NCI-H146 treated with DMSO at 0.1 percent for 48 hours (cell line): ENCODE results near the gene ZNF142.

Experiments used
- DNase-seq: peaks from one replicate; lab custom pipeline; 2025; ENCODE audit not compliant: unreplicated experiment; lab: John Stamatoyannopoulos, UW

ZNF142 gene

DNA sequence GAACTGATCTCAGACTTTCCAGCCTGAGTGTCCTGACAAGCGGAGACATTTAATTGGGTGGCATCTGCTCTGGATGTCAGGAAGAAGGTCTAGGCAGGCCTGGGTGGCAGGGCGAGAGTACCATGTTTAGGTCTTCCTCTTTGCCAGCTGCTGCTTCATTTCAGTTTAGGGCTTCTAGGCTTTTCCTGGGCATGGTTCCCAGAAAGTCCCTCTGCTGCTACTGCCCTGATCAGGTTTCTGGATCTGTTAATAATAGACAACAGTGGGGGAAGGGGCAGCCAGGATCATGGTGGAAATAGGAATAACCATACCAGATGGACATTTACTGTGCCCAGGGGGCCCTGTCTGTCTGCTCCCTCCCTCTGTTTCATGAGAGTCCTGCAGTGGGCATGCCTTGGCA, 54.0 kb downstream of the ZNF142 start:
- no peak for DNase-seq
